GM12864 (cell line): ENCODE results near the gene PRKAR2B.

ENCODE experiments used
- DNase-seq: peaks from one replicate; pipeline ENCODE4 v3.0.0-alpha.2; 2011; ENCODE audit warnings: low read depth
- H3K4me3 ChIP-seq: 2 replicates; pipeline ENCODE4 v1.5.1; 2011; ENCODE audit warnings: mild to moderate bottlenecking, low read depth, low read length, control low read depth
- CTCF ChIP-seq: IDR thresholded peaks from 2 replicates; pipeline ENCODE4 v1.5.1; 2011; ENCODE audit warnings: low read depth, mild to moderate bottlenecking, moderate library complexity, low read length, control low read depth, inconsistent platforms; ENCODE audit errors: missing control alignments

Gene PRKAR2B

DNA sequence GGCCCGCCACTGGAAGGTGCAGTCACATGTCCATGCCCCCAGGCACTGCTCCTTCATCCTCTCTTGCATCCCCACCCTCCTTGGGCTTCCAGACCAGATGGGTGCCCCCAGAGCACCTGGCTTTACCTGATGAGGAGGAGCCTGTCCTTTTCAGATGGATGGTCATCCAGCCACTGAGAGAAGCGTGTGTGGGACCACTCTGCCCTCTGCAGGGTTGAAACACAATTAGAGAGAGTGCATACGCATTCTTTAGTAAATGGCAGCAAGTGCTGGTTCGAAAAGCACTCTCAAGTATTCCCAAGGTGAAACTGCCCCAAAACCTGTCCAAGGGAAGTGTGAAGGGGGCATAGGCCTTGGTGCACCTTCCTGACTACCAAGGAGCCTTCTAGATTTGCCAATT, 165.9 kb downstream of the PRKAR2B start:
- TF ChIP-seq CTCF: no peak
- no peak for DNase-seq
- H3K4me3 ChIP-seq: no peak overlapping the region
